GM19193 (cell line): ENCODE measurements around the gene ANO5.

Source experiments
- POLR2A ChIP-seq: IDR thresholded peaks from 4 replicates; pipeline ENCODE4 v1.6.1; 2011; ENCODE audit not compliant: insufficient read depth, insufficient read length; ENCODE audit errors: extremely low read depth

ANO5 gene, protein sequence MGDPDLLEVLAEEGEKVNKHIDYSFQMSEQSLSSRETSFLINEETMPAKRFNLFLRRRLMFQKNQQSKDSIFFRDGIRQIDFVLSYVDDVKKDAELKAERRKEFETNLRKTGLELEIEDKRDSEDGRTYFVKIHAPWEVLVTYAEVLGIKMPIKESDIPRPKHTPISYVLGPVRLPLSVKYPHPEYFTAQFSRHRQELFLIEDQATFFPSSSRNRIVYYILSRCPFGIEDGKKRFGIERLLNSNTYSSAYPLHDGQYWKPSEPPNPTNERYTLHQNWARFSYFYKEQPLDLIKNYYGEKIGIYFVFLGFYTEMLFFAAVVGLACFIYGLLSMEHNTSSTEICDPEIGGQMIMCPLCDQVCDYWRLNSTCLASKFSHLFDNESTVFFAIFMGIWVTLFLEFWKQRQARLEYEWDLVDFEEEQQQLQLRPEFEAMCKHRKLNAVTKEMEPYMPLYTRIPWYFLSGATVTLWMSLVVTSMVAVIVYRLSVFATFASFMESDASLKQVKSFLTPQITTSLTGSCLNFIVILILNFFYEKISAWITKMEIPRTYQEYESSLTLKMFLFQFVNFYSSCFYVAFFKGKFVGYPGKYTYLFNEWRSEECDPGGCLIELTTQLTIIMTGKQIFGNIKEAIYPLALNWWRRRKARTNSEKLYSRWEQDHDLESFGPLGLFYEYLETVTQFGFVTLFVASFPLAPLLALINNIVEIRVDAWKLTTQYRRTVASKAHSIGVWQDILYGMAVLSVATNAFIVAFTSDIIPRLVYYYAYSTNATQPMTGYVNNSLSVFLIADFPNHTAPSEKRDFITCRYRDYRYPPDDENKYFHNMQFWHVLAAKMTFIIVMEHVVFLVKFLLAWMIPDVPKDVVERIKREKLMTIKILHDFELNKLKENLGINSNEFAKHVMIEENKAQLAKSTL

DNA sequence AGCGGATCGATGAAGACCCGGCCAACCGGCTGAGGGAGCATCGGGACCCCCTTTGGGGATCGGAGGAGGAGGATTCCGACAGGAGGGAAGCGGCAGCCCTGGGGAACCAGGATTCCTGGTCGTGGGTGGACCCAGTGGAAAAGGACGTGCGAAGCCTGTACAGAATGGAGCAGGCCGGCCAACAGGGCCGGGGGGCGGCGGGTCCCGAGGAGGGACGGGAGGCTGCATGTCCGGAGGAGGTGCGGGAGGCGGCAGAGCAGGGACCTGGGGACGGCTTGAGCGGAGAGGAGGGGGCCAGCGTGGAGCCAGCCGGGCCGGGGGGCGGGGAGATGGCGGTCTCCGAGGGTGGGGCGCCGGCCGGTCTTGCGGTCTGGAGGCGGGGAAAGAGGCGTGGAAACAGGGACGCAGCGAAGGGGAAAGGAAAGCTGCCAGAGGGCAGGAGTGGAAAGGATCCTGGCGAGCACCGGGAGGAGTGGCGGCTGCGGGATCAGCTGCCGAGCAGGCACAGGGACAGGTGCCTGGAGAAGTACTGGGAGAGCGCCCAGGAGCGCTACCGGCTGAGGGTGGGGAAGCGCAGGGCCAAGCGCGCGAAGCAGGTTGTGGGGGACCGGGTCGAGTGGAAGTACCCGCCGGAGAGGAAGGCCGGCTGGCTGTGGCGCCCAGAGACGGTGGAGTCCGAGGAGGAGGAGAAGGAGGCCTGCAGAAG is at the start of gene ANO5:
Gene ANO5 (plus strand): TSS at position 444 of the 706 bp plus-strand sequence. CDS start 408 bp downstream, outside the sequence.
- TF ChIP-seq POLR2A, result peak; percentile 54

DNA sequence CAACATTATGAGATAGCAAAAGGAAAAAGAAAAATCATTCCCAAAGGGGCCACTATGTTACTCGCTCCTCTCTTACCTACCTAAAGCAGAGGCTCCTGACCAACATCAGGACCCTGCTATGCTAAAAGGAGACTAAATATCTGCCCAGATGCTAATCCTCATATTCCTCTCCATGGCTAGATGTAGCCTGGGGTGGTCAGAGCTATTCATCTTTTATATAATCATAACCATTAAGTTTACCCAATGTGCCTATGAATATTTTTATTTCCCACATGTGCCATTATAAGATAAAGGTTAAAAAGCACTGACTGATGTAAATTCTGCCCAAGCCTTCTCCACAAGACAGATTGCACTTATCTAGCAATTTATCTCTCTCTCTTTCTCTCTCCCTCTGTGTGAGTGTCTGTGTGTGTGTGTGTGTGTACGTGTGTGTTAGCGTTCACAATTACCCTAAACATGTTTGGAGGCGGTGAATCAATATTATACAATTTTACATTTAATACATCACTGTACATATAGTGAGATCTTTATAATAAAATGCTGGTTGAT is 41.2 kb upstream of the ANO5 start:
- TF ChIP-seq POLR2A, result no peak

DNA sequence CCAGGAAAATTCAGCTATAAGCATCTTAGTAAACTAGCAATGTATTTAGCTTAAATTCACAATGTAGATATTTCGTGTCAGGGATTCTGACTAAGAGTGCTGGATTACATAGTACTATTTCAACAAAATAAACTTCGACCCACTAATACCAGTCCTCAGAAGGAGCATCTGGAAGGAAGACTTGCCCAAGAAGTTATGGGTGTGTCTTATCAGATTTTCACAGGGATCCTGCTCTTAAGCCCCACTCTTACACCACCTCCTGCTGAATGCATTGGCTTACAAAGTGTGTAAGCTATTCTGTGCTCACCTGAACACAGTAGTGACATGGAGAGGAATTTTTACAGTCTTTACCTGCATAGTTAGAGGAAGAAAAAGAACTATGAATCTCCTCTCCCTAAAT is 35.4 kb upstream of the ANO5 start:
- no peak for TF ChIP-seq POLR2A

DNA sequence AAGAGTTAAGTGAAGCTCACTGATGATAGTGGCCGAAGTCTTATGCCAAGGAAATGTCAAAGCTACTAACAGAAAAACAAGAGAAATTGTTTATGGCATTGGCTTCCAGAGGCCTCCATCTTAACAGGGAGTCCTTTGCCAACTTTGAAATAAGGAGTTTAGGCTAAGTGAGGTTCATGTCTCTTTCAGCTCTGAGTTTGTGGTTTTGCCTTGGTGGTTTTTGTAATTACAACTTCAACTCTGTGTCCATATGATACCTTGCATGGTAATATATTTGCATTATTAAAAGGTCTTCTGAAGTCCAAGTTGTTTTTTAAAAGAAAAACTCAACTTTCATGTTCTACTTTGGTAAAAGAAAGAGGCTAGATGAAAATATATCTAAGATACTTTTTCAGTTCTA is 31.4 kb upstream of the ANO5 start:
- TF ChIP-seq POLR2A, result no peak

DNA sequence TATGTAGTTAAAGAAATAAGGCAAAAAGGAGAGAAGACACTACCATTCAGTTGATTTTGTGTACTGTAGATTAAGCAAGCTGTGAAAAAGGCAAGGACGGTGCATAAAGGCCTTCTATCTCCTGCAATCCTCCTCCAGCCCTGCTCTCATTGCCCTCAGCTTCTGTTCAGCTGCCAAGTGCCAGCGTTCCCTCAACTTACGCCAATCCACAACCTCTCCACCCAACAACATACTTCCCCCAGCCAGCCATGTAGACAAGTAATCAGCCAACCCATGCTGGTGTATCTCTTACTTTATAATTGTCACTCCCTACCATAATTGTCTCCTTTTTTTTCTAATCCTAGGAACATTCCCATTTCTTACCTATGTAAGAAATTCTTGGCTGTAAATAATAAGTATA is 30.1 kb upstream of the ANO5 start:
- no peak for TF ChIP-seq POLR2A

DNA sequence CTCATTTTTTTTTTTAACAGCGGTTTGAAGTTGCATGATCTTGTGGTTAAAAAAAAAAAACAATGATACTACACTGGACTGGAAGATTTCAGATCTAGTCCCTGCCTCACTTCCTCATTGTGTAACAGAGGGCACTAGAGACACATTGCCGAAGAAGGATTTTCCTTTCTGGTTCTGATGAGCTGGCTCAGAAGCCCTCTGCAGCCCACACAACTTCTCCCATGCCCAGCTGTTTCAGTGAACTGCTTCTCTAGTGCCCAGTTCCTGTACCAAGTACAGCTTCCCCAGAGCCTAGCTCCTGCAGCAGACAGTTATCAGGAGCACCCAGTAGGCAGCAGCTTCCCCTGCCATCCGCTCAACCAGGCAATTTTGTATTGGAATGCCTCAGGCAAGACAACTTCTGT is 29.5 kb upstream of the ANO5 start:
- no peak for TF ChIP-seq POLR2A

DNA sequence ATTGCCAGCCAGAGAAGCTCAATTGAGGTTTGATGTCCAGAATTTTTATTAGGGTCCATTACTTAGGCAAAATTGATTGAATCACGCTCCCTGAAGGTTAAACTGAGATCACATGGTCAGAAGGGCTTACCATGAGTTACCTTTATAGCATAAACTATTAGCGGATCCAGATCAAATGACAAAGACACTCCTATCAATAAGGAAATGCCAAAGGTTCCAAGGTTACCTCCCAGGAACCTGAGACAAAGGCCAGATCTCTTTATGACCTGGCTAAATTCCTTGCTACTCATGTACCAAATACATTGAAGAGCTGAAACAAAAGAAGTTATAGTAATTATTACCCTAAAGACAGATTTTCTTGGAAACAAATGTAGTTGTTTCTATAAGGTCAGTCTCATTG is 27.8 kb upstream of the ANO5 start:
- no peak for TF ChIP-seq POLR2A

DNA sequence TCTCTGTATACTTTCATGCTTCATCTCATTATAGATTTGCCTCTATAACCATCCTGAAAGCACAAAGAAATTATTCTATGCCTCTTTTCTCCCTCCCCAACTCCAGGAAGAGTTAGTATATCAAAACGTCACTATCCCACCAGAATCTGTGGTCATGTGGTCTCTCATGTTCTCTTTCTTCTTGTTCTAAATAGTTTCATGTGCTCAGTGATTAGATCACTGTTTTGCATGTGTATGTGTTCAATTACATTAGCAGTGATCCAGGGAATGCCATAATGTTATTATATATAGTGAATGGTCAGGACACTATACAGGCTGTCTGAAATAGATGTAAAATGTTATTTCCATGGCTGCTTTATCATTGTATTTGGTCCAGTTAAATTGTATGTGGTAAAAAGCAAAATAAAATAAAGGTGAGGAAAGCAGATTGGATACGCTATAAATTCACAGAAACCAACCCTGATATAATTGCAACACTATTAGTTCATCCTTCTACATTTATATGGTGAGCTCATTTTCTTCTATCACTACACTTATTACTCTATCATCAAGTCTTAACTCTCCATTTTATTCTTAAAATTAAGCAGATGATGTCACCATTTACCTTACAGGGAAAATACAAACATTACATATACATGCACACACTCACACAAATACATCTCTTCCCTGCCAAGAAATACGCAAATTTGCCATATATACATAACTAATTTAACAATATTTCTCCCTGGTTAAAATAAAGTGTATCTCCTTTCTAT is 26.9 kb upstream of the ANO5 start:
- no peak for TF ChIP-seq POLR2A

DNA sequence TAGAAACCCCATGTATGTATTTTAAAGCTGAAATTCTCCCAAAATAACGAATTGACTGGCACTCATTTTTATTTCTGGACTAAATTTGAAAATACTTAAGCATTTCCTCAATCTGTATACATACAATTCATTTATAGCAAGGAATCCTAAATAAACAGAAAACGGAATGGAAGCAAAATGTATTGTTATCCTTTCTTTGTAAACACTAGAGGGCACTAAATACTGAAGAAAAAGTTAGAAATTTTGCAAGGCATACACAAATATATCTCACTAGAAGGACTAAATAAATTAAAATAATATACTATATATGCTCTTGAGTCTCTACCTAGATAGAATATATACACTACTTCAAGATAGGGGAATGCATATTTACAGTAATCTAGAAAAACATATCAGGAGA is 23.1 kb upstream of the ANO5 start:
- no peak for TF ChIP-seq POLR2A

DNA sequence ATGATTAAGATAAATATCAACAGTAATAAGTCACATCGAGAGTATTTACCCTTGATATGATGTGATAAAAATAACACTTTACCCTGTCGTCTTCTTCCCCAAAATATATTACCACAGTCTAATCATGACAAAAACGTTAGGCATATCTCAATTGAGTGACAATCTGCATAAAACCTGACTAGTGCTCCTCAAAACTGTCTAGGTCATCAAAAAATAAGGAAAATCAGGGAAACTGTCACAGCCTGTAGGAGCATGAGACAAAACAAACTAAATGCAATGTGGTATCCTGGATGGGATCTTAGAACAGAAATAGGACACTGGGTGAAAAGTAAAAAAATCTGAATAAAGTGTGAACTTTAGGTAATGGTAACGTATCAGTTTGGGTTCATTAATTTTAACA is 19.4 kb upstream of the ANO5 start:
- no peak for TF ChIP-seq POLR2A

DNA sequence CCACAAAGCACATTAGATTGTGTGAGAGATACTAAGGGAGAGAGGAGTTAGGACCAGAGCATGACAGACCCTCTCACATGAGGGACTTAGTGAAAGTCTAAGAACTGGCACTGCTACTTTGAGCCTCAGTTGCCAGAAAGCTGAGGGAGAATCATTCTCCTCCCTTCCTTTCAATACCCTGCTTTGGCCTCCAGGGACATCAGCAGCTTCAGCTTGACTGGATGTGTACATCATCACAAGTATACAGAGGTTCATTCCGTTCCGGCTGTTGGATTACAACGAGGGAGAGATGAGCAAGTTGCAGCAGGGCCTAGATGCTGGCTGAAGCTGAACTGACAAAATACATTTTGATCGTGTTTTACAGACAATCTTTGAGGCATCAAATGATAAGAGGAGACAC is 15.7 kb upstream of the ANO5 start:
- TF ChIP-seq POLR2A, result no peak

DNA sequence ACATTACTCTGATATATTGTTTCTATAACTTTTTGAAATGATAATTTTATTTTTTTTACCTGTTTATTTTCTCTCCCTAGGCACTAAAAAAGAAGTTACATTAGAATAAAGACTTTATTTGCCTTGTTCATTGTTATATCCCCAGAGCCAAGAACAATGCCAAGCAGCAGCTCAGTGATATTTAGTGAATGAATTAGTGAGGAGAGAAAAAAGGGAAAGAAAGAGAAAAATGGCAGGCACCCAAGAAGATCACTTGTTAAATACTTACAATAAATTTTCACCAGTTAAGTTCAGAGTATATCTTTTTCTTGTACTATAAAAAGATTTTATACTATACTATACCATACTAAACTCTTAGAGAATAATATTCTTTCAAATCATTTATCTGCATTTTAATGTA is 13.3 kb upstream of the ANO5 start:
- no peak for TF ChIP-seq POLR2A

DNA sequence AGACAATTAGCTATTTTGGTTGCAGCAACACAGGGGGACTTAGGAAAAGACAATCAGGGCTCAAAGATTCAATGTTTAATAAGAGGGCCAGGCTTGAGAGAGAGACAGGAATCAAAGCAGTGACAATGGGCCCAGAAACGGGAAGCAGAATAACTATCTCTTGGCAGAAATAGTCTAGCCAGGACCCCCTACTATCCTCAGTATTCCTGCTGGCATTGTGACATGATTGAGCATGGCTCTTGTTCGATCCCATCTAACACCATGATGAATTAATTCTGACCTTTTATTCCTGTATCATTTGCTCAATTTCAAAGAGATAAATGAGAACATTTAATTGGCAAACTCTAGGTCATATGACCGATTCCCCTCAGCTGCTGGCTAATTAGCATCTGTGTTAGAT is 12.8 kb upstream of the ANO5 start:
- no peak for TF ChIP-seq POLR2A

DNA sequence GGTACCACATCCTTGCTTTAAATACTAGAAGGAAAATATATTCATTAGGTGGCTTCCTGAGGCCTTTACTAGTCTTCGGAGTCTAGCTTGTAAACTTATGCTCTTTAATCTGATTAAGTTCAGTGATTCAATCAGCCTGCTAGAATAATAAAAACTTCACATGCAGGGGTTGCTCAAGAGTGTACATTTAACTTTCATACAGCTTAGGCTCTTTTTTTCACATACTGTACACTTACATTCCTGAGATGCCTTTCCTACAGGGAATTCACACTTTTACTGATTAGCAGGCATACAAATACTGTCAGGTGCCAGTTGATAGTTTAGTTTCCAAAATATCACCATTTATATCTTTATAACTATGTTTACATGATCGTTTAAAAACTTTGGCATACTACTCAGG is 3.2 kb upstream of the ANO5 start:
- TF ChIP-seq POLR2A, result no peak
